GM18502 (cell line): Measurements from ENCODE around the gene MEGF11.

ENCODE experiments used
- ATAC-seq: cut with Tn5 transposase; IDR thresholded peaks from one replicate; pipeline ENCODE4 v1.9.1; 2021; ENCODE audit warnings: mild to moderate bottlenecking; ENCODE audit not compliant: unreplicated experiment, poor library complexity

Gene MEGF11

GRCh38 chr15:65916664-65917406 lies 336.7 kb downstream of the MEGF11 start:
- peak; percentile 72 for ATAC-seq

GRCh38 chr15:65916041-65916663 lies 337.4 kb downstream of the MEGF11 start:
- ATAC-seq = no peak

GRCh38 chr15:65914981-65915925 lies 338.3 kb downstream of the MEGF11 start:
- no peak for ATAC-seq

GRCh38 chr15:65914386-65914785 lies 339.2 kb downstream of the MEGF11 start:
- ATAC-seq = no peak

GRCh38 chr15:65913631-65914199 lies 339.8 kb downstream of the MEGF11 start:
- ATAC-seq = no peak

GRCh38 chr15:65912235-65912634 lies 341.3 kb downstream of the MEGF11 start:
- ATAC-seq = no peak

GRCh38 chr15:65910341-65910740 lies 343.2 kb downstream of the MEGF11 start:
- no peak for ATAC-seq

- no peak for ATAC-seq
These were observed 343.7 kb downstream of the MEGF11 start for GRCh38 chr15:65909831-65910230.

GRCh38 chr15:65908876-65909275 lies 344.7 kb downstream of the MEGF11 start:
- no peak for ATAC-seq

GRCh38 chr15:65907661-65908060 lies 345.9 kb downstream of the MEGF11 start:
- ATAC-seq = no peak

GRCh38 chr15:65906396-65906795 lies 347.2 kb downstream of the MEGF11 start:
- no peak for ATAC-seq

- no peak for ATAC-seq
These were observed 349.2 kb downstream of the MEGF11 start for GRCh38 chr15:65904301-65904700.

- no peak for ATAC-seq
These were observed 350.1 kb downstream of the MEGF11 start for GRCh38 chr15:65903296-65904073.

- peak; percentile 74 for ATAC-seq
These were observed 351.2 kb downstream of the MEGF11 start for GRCh38 chr15:65902373-65902772.

GRCh38 chr15:65901836-65902235 lies 351.7 kb downstream of the MEGF11 start:
- no peak for ATAC-seq

GRCh38 chr15:65901336-65901735 lies 352.2 kb downstream of the MEGF11 start:
- no peak for ATAC-seq

- no peak for ATAC-seq
These were observed 353.1 kb downstream of the MEGF11 start for GRCh38 chr15:65900488-65900887.

- ATAC-seq = no peak
These were observed 357.3 kb downstream of the MEGF11 start for GRCh38 chr15:65896236-65896635.

- ATAC-seq = no peak
These were observed 360.5 kb downstream of the MEGF11 start for GRCh38 chr15:65893060-65893459.

- no peak for ATAC-seq
These were observed 364.6 kb downstream of the MEGF11 start for GRCh38 chr15:65888981-65889380.
